ENCODE data around the gene CDK5R2. TPM values are rescaled to one million over a fixed set of nuclear protein-coding genes. Genes with fewer than 3 reads are reported as not detected.

Gene CDK5R2
- total RNA-seq, 1 experiment from 2014 or later = 0.44 TPM

GRCh38 chr2:219001100-219001576 lies 41.7 kb downstream of the CDK5R2 start:
- ATAC-seq = no peak
- Histone ChIP-seq H3K4me3 (replicated peaks in 1 of 2; ENCODE audit: low read depth in 1 of 2, low read length in 2 of 2) (no peak overlapping the region), H3K9me3 (ENCODE audit: control insufficient read depth in 1 of 2, insufficient read depth in 1 of 2, low read depth in 1 of 2, low read length in 2 of 2) (no peaks in the 10 kb centered on the region), H4K20me1 (ENCODE audit: insufficient read depth) (no peaks in the 10 kb centered on the region), H2AFZ (ENCODE audit: low read depth, low read length, poor library complexity, severe bottlenecking) (no peak overlapping the region), H3K9me2 (ENCODE audit: insufficient read depth) (no peaks in the 10 kb centered on the region), H3K36me3 (ENCODE audit: control insufficient read depth in 1 of 2, insufficient read depth in 2 of 2, low read length in 2 of 2) (no peaks in the 10 kb centered on the region), H3K27ac (ENCODE audit: low read depth, low read length) (no peak overlapping the region), H3K79me2 (ENCODE audit: insufficient read depth, low read length) (no peaks in the 10 kb centered on the region), H3K4me1 (ENCODE audit: control insufficient read depth in 1 of 2, insufficient read depth in 2 of 2, low read length in 2 of 2) (peaks cover 9 to 41% of the 10 kb centered on the region in 2 experiments; a peak in 3 of 4 replicates), H3K4me2 (ENCODE audit: low read length) (peak overlapping the region; percentile 96; the same call in 1 of the 2 replicates), H3K9ac (ENCODE audit: low read length) (no peak overlapping the region), H3K27me3 (ENCODE audit: insufficient read depth, low read length) (no peaks in the 10 kb centered on the region)
- ChIA-PET POLR2A (interaction anchor here (0.9 to 1.6 kb wide), 6 partner anchors 9 to 158 kb away, joined by 3 to 9 read pairs (median 4); no protein-coding TSS in a partner anchor), RAD21 (ENCODE audit: low non-redundant PET in 1 of 2, low total read pairs in 2 of 2, uncharacterized antibody in 2 of 2, unreplicated experiment in 2 of 2) (no interaction called here), CTCF (interaction anchor here (0.8 to 3.5 kb wide), 10 partner anchors 10 to 153 kb away, joined by 4 to 42 read pairs (median 6); partner anchors contain the start of gene CDK5R2)
- intact Hi-C loops (cut with micrococcal nuclease) = no loop called here
- no peak for TF ChIP-seq ZNF274 (IDR thresholded peaks at IDR 0.05; ENCODE audit: low read depth, low read length)
- TF ChIP-seq RAD21 (IDR thresholded peaks at IDR 0.05; ENCODE audit: low read depth) = no peak
- TF ChIP-seq JUND (IDR thresholded peaks at IDR 0.05) = no peak
- no peak for TF ChIP-seq EZH2 (IDR thresholded peaks at IDR 0.05)
- no peak for TF ChIP-seq MAX (IDR thresholded peaks at IDR 0.05)
- no peak for TF ChIP-seq ZBTB33 (IDR thresholded peaks at IDR 0.05; ENCODE audit: extremely low read depth, insufficient replicate concordance, low read length)
- no peak for TF ChIP-seq SP1 (IDR thresholded peaks at IDR 0.05; ENCODE audit: low read depth)
- DNase-seq (ENCODE audit: low read depth, low spot score) = no peak
- BruUV-seq (replicated peaks) = no TSS peak

Data from HCT116 (cell line).